Stimulated activated naive B cell treated with anti-CD40 and anti-IgM and Interleukin-4, amounts not matched to agents 10 μg/mL and 1 μg/mL and 100 μg/mL, for 72 hours (primary cell): ENCODE results near the gene FRK.
A peak's percentile ranks its signal among the peaks of the same experiment; 100 is the strongest.

Experiments
- ATAC-seq, 2 donors: fragments of 150-1000 bp; cut with Tn5 transposase; replicated peaks; 2 replicates each; pipeline ENCODE4 v1.10.0; 2021; ENCODE audit warnings: moderate library complexity in 1 of 2
- DNase-seq: peaks from one replicate; pipeline ENCODE4 v3.0.0; 2021
- H3K27ac Mint-ChIP-seq: one replicate; pipeline ENCODE4 v1.8.0; 2022; ENCODE audit warnings: mild to moderate bottlenecking, mixed read lengths
- H3K27me3 Mint-ChIP-seq, 2 donors: one replicate each; pipeline ENCODE4 v1.8.0; 2022; ENCODE audit warnings: mixed read lengths in 2 of 2
- H3K36me3 Mint-ChIP-seq, 2 donors: one replicate each; pipeline ENCODE4 v1.8.0; 2022; ENCODE audit warnings: mixed read lengths in 2 of 2, mild to moderate bottlenecking in 1 of 2
- H3K4me1 Mint-ChIP-seq, 2 donors: one replicate each; pipeline ENCODE4 v1.8.0; 2022; ENCODE audit warnings: mixed read lengths in 2 of 2, mild to moderate bottlenecking in 1 of 2
- H3K4me3 Mint-ChIP-seq, 2 donors: one replicate each; pipeline ENCODE4 v1.8.0; 2022; ENCODE audit warnings: mild to moderate bottlenecking in 2 of 2, mixed read lengths in 2 of 2, moderate library complexity in 1 of 2
- H3K9me3 Mint-ChIP-seq, 2 donors: one replicate each; pipeline ENCODE4 v1.8.0; 2022; ENCODE audit warnings: mixed read lengths in 2 of 2, mild to moderate bottlenecking in 1 of 2

The FRK gene

GRCh38 chr6:116035616-116036015, 25.1 kb downstream of the FRK start:
- Mint-ChIP-seq H3K9me3 (peaks cover 0 to 1% of the 10 kb centered on the region in 2 donors), H3K4me1 (peaks cover 0 to 2% of the 10 kb centered on the region in 2 donors), H3K27me3 (peaks cover 6 to 26% of the 10 kb centered on the region in 2 donors), H3K36me3 (no peaks in the 10 kb centered on the region), H3K27ac (no peak overlapping the region), H3K4me3 (no peak overlapping the region)
- DNase-seq (no peak), ATAC-seq (no peak)

DNA sequence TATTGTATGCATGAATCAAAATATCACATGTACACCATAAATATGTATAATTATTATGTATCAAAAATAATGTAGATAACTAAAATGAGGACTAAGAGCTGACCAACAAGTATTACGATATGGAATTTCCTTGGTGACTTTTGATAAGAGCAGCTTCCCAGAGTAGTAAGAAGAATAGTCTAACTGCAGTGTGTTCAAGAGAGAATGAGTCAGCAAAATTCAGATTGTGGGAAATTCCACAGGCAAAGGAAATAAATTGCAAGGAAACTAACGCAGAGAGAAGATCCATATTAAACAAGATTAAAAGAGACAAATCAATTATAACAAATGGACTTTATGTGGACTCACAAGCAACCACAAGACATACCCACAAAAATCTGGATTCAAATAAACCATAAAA, 26.4 kb downstream of the FRK start:
- no peaks in the 10 kb centered on the region for H3K36me3 Mint-ChIP-seq
- ATAC-seq, result no peak
- H3K4me3 Mint-ChIP-seq, result no peak overlapping the region
- H3K9me3 Mint-ChIP-seq, result peaks cover 0 to 1% of the 10 kb centered on the region in 2 donors
- H3K4me1 Mint-ChIP-seq, result peaks cover 0 to 2% of the 10 kb centered on the region in 2 donors
- peaks cover 6 to 25% of the 10 kb centered on the region in 2 donors for H3K27me3 Mint-ChIP-seq
- no peak overlapping the region for H3K27ac Mint-ChIP-seq
- DNase-seq, result no peak

GRCh38 chr6:116033687-116034303, 26.9 kb downstream of the FRK start:
- H3K9me3 Mint-ChIP-seq, result no peaks in the 10 kb centered on the region
- H3K4me3 Mint-ChIP-seq, result no peak overlapping the region
- H3K27me3 Mint-ChIP-seq, result peaks cover 9 to 25% of the 10 kb centered on the region in 2 donors
- H3K27ac Mint-ChIP-seq, result no peak overlapping the region
- ATAC-seq (no peak), DNase-seq (no peak)
- H3K4me1 Mint-ChIP-seq, result peaks cover 0 to 2% of the 10 kb centered on the region in 2 donors
- no peaks in the 10 kb centered on the region for H3K36me3 Mint-ChIP-seq

DNA sequence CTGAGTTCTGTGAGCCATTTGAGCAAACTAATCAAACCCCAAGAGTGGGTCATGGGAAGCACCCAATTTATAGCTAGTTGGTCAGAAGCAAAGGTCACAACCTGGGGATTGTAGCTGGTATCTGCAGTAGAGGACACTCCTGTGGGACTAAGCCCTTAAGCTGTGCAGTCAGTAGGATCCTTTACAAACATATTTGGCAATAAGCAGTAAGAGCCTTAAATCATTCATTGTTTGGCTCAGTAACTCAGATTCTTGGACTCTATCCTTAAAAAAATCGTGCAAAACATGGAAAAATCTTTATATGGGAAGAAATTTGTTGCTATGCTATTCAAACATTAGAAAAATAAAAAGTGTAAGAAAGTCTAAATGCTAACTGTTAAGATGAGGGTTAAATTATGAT, 29.9 kb downstream of the FRK start:
- Mint-ChIP-seq H3K27me3 (peaks cover 20 to 27% of the 10 kb centered on the region in 2 donors), H3K27ac (no peak overlapping the region), H3K4me3 (no peak overlapping the region), H3K9me3 (no peaks in the 10 kb centered on the region), H3K4me1 (peaks cover 4 to 9% of the 10 kb centered on the region in 2 donors), H3K36me3 (no peaks in the 10 kb centered on the region)
- ATAC-seq (no peak), DNase-seq (no peak)

DNA sequence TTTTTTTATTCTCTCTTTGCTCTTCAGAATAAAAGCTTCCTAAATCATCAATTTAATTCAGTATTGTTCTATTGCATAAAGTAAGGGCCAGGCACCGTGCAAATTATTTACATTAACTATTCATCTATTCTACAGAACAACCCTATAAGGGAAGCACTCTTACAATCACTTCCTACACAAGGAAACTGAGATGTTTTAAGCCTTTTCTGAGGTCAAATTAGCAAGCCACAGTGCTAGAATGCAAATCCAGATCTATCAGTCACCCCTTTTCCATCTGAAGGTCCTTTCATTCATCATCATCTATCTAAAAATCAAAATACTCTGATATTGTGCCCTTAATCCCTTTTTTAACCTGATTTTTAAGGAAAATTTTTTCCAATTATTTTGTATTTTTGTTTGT, 31.2 kb downstream of the FRK start:
- peak; percentile 67 to 71 for ATAC-seq
- H3K4me1 Mint-ChIP-seq, result peaks cover 4 to 14% of the 10 kb centered on the region in 2 donors
- no peaks in the 10 kb centered on the region for H3K9me3 Mint-ChIP-seq
- peaks cover 20 to 21% of the 10 kb centered on the region in 2 donors for H3K27me3 Mint-ChIP-seq
- no peak overlapping the region for H3K4me3 Mint-ChIP-seq
- H3K27ac Mint-ChIP-seq, result no peak overlapping the region
- H3K36me3 Mint-ChIP-seq, result no peaks in the 10 kb centered on the region
- DNase-seq, result no peak

GRCh38 chr6:116028233-116028632, 32.5 kb downstream of the FRK start:
- Mint-ChIP-seq H3K36me3 (no peaks in the 10 kb centered on the region), H3K4me1 (peaks cover 2 to 16% of the 10 kb centered on the region in 2 donors), H3K27ac (no peak overlapping the region), H3K9me3 (peaks cover 0 to 3% of the 10 kb centered on the region in 2 donors), H3K4me3 (no peak overlapping the region), H3K27me3 (peaks cover 14% of the 10 kb centered on the region in 2 donors)
- ATAC-seq (no peak), DNase-seq (no peak)

- Mint-ChIP-seq H3K4me1 (peaks cover 3 to 20% of the 10 kb centered on the region in 2 donors), H3K36me3 (no peaks in the 10 kb centered on the region), H3K4me3 (no peak overlapping the region), H3K27ac (no peak overlapping the region), H3K9me3 (peaks cover 0 to 4% of the 10 kb centered on the region in 2 donors), H3K27me3 (peaks cover 14% of the 10 kb centered on the region in 2 donors)
- DNase-seq (no peak), ATAC-seq (peak; percentile 22 to 25)
Observed at GRCh38 chr6:116027801-116028200, 32.9 kb downstream of the FRK start.

DNA sequence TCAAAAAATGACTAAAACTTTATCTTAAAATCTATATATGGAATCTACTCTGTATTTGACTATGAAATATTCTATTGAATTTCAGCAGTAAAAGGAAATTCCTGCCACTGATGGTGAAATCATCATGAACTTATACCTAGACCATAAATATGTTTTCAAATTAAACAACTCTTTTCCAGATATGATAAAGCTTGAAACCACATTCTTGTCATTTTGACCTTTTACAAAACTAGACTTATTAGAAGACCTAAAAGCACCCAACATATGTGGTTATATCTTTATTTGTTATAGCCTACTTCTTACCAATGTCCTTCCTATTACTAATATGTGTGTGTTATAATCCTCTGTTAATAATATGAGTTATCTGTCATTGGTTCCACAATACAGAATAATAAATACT, 35.3 kb downstream of the FRK start:
- peaks cover 0 to 2% of the 10 kb centered on the region in 2 donors for H3K36me3 Mint-ChIP-seq
- H3K9me3 Mint-ChIP-seq, result peaks cover 0 to 4% of the 10 kb centered on the region in 2 donors
- DNase-seq (no peak), ATAC-seq (peak; percentile 64 to 65)
- H3K27me3 Mint-ChIP-seq, result peaks cover 14% of the 10 kb centered on the region in 2 donors
- H3K27ac Mint-ChIP-seq, result no peak overlapping the region
- peaks cover 7 to 30% of the 10 kb centered on the region in 2 donors for H3K4me1 Mint-ChIP-seq
- H3K4me3 Mint-ChIP-seq, result no peak overlapping the region

DNA sequence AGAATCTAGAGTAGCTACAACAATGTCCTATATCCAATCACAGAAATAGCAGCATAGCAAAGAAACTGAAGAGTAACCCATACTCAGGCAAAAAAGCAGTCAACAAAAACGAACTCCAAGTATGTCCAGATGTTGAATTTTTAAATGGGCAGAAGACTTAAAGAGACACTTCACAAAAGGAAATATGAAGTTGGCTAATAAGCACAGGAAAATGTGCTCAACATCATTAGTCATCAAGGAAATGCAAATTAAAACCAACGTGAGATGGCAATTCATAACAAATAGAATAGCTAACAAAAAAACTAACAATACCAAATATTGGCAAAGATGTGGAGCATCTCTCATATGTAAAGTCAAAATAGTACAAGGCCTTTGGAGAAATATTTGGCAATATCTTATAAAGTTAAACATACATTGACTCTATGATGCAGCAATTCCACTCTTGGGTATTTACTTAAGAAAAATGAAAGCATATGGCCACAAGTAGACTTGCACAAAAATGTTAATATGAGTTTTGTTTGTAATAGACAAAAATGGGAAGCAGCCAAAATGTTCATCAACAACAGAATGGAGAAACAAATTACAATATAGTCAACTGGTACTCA, 37.7 kb downstream of the FRK start:
- DNase-seq (no peak), ATAC-seq (no peak)
- peaks cover 0 to 4% of the 10 kb centered on the region in 2 donors for H3K36me3 Mint-ChIP-seq
- peaks cover 0 to 4% of the 10 kb centered on the region in 2 donors for H3K9me3 Mint-ChIP-seq
- H3K4me1 Mint-ChIP-seq, result peaks cover 17 to 47% of the 10 kb centered on the region in 2 donors
- no peak overlapping the region for H3K4me3 Mint-ChIP-seq
- no peak overlapping the region for H3K27ac Mint-ChIP-seq
- H3K27me3 Mint-ChIP-seq, result peaks cover 0 to 6% of the 10 kb centered on the region in 2 donors

DNA sequence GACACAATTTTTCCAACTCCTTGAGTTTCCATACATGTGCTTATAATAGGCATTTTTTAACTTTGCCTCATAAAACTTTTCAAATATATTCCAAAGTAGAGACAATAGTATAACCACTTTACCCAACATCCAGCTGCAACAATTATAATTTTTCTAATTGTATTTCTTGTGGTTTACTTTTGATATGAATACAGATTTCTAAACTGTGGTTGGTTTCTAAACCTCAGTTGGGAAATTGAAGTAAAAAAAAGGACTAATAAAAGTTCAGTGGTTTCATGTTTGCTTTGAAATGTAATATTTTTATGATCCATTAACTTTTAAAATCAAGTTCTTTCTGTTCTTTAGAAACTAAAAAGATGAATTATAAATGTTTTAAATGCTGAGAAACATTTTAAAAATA, 40.0 kb downstream of the FRK start:
- no peak for DNase-seq
- Mint-ChIP-seq H3K27ac (no peak overlapping the region), H3K4me3 (peak overlapping the region in 1 of 2 donors; percentile 63), H3K4me1 (peaks cover 29 to 57% of the 10 kb centered on the region in 2 donors), H3K36me3 (peaks cover 0 to 4% of the 10 kb centered on the region in 2 donors), H3K9me3 (peaks cover 0 to 4% of the 10 kb centered on the region in 2 donors), H3K27me3 (no peaks in the 10 kb centered on the region)
- ATAC-seq, result no peak

DNA sequence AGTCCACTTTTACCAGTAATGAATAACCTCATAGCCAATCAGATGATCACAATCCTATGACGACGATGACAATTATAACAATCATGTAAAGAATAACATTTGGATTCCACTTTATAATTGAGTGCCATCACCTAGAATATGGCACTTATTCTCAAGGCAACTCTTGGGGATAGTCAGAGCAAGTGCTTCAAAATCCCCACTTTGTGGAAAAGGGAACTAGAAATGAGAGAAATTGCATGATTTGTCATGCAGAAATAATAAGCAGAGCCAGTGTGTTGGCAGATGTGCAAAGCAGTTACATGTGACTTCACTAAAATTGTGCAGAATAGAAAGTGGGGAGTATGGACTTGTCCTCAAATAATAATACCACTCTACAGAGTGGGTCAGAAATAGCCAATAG, 41.3 kb downstream of the FRK start:
- H3K4me1 Mint-ChIP-seq, result peaks cover 37 to 62% of the 10 kb centered on the region in 2 donors

DNA sequence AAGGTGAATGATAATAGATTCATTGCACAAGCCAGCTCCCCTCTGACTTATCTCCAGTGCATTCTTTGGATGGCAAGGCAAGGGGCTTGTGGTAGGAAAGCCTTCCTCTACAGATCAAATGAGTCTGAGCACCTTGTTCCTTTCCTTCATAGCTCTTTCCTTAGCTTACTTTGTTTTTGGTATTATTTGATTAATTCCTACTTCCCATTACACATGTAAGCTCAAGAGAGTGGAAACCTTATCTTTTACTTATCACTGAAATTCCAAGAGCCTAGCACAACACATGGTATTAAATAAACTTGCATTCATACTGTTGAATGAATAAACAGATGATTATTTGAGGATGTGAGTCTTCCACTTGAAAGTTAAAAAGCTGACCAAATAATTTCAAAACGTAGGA, 41.7 kb downstream of the FRK start:
- H3K27me3 Mint-ChIP-seq, result no peaks in the 10 kb centered on the region
- peaks cover 37 to 62% of the 10 kb centered on the region in 2 donors for H3K4me1 Mint-ChIP-seq
- peaks cover 2 to 4% of the 10 kb centered on the region in 2 donors for H3K9me3 Mint-ChIP-seq
- DNase-seq, result no peak
- H3K27ac Mint-ChIP-seq, result no peak overlapping the region
- H3K36me3 Mint-ChIP-seq, result peaks cover 4 to 10% of the 10 kb centered on the region in 2 donors
- peak overlapping the region in 1 of 2 donors; percentile 40 for H3K4me3 Mint-ChIP-seq
- ATAC-seq, result no peak

More for the DNA sequence above, 41.3 kb downstream of the FRK start:
- H3K4me3 Mint-ChIP-seq, result peak overlapping the region; percentile 10 to 40
- H3K36me3 Mint-ChIP-seq, result peaks cover 4 to 10% of the 10 kb centered on the region in 2 donors
- no peaks in the 10 kb centered on the region for H3K27me3 Mint-ChIP-seq
- ATAC-seq (peak; percentile 97), DNase-seq (peak; percentile 29)
- no peak overlapping the region for H3K27ac Mint-ChIP-seq
- peaks cover 2 to 4% of the 10 kb centered on the region in 2 donors for H3K9me3 Mint-ChIP-seq

DNA sequence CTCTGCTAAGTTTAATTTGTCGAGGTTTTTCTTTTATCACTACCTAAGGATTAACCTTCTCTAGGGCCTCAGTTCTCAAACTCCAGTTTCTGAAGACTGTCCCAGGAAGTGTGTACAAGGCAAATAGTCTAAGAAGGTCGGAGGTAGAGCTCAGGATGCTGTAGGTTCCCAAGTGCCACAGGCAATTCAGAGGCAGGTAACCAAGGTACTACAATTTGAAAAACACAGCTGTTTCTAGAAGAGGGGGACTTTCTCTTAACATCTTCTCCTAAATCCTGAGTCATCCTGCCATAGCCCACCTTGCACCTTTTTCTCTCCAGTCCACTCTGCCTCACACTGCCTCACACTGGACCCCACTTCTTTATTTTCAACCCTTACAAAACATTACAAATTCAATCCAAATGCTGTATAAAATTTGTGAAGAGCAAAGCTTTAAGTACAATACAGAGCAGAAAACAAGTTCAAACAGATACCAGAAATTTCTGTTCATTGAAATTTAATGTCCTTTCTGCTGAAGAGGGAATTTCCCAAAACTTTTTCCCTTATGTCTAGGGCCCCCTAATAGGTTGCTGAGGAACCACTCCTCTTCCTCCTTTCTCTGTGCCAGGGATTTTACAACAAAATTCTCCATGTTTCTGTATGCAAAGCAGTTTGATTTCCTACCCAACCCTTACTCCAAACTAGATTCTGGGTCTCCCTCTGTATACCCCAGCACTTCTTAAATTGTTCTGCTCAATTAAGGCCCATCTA, 43.0 kb downstream of the FRK start:
- no peak for DNase-seq
- H3K27ac Mint-ChIP-seq, result peak overlapping the region; percentile 63
- peaks cover 4 to 10% of the 10 kb centered on the region in 2 donors for H3K36me3 Mint-ChIP-seq
- peak overlapping the region; percentile 35 to 62 for H3K4me3 Mint-ChIP-seq
- H3K4me1 Mint-ChIP-seq, result peaks cover 35 to 57% of the 10 kb centered on the region in 2 donors
- no peaks in the 10 kb centered on the region for H3K27me3 Mint-ChIP-seq
- peaks cover 0 to 2% of the 10 kb centered on the region in 2 donors for H3K9me3 Mint-ChIP-seq
- no peak for ATAC-seq

DNA sequence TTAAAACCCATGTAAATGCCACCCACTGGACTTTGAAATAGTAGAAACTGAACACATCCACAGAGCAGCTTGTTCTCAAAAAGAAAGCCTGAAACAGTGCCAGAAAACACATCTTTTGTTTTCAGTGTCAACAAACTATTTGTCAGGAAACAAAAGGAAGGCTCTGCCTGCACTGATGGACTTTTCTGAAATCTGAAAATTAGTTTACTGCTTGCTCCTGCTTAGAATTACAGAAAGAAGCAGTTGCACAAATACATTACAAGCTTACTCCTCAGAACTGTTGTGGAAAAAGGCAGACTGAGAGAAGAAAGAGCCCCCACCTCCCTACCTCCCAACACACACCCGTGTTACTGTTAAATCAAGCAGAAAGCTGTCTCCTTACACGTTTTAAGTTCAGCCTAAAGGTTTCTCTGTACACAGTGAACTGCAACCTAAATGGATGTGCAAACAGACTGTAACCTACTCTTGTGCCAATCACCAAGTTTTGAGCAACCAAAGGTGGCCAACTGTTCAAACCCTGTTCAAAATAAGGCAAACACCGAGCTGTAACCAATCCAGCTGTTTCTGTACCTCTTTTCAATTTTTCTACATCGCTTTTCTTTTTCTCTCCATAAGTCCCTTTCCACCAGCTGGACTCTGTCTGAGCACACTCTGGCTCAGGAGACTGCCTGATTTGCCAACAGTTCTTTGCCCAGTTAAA, 43.7 kb downstream of the FRK start:
- H3K4me1 Mint-ChIP-seq, result peaks cover 38 to 60% of the 10 kb centered on the region in 2 donors
- H3K9me3 Mint-ChIP-seq, result peaks cover 0 to 2% of the 10 kb centered on the region in 2 donors
- DNase-seq (no peak), ATAC-seq (peak; percentile 16 to 31)
- peak overlapping the region; percentile 63 for H3K27ac Mint-ChIP-seq
- H3K4me3 Mint-ChIP-seq, result peak overlapping the region; percentile 35 to 62
- H3K36me3 Mint-ChIP-seq, result peaks cover 4 to 10% of the 10 kb centered on the region in 2 donors
- no peaks in the 10 kb centered on the region for H3K27me3 Mint-ChIP-seq
